UCSD-AML1 (cell line): ENCODE data around the gene ENTPD3.
"Not testable (repeated sequence)": the region's sequence is repeated elsewhere in the genome, so short reads cannot be mapped to it uniquely, and the experiment has no call there.

Experiments
- DNase-seq: peaks from one replicate; lab custom pipeline; 2025; ENCODE audit not compliant: unreplicated experiment; lab: John Stamatoyannopoulos, UW

The ENTPD3 gene

DNA sequence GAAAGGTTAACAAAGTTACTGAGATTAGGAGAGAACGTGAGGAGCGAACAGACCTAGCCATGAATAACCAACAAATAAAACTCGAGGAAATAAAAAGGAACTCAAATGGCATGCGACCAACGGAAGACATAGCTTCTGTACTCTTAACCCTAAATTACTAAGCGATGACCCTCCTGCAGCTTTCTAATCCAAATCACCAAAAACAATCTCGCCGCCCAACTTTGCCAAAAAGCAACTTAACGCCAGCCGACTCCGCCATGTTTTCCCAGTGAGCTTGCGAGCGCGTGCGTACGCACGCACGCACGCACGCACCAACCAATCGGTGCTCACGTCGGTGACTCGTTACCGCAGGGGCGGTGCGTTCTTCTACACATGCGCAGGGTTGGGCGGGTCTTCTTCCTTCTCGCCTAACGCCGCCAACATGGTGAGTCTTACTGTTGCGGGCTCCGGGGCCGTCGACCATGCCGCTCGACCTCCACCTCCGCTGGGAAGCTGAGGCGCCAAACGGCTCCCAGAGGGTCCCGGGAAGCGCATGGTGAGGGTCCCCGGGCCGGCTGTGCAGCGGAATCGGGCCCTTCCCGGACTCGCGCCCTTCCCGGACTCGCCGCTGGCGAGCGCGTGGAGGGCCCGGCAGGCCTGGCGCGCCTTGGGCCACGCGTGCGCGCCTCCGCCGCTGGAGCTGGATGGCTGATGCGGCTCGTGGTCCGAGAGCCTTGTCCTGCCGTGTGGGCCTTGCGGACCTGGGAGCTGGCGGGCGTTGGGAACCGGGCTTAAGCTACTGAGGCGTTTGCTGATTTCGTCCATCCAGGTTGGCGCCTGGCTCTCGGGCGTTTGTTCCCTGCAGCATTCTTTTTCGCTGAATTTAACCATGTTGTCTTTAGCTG is 70.2 kb downstream of the ENTPD3 start, which contains the start of gene RPL14:
Gene RPL14, plus strand, starts transcription at position 400 of the 884 bp plus-strand sequence. Its CDS starts 133 bp downstream, at position 533.
- DNase-seq = peak; percentile 94

DNA sequence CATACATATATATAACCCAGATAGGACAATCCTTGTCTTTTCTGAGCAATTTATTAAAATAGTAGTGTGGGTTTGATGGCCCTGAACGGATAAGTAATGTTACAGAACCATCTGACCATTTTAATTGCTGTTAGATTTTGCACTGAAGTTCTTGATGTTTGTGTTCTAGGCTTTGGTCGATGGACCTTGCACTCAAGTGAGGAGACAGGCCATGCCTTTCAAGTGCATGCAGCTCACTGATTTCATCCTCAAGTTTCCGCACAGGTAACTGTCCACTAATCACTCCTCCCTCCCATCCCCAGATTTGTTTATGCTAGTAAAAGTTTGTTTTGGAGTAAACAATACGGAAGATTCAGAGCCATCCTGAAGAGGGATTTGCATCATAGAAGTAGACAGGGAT is 71.5 kb downstream of the ENTPD3 start:
- DNase-seq = no peak

DNA sequence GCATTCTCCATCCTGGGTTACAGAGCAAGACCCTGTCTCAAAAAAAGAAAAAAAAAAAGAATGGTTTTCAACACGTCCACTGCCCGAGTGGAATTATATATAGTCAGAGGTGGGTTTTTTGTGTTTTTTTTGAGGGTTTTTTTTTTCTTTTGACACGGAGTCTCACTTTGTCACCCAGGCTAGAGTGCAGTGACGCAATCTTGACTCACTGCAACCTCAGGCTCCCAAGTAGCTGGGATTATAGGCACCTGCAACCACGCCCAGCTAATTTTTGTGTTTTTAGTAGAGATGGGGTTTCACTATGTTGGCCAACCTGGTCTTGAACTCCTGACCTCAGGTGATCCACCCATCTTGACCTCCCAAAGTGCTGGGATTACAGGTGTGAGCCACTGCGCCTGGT is 73.5 kb downstream of the ENTPD3 start:
- not testable (repeated sequence) for DNase-seq

DNA sequence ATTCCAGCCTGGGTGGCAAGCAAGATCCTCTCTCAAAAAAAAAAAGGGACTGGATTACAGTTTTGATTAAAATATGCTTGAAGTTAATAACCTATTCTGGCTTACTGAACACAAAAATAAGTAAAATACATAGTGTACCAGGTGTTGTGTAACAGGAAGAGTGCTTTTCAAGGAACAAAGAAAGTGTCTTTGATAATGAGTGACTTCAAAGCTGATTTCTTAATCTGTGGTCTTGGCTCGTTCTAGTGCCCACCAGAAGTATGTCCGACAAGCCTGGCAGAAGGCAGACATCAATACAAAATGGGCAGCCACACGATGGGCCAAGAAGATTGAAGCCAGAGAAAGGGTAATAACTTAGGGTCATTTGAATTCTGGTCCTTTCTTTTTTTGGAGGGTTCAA is 74.2 kb downstream of the ENTPD3 start:
- no peak for DNase-seq

DNA sequence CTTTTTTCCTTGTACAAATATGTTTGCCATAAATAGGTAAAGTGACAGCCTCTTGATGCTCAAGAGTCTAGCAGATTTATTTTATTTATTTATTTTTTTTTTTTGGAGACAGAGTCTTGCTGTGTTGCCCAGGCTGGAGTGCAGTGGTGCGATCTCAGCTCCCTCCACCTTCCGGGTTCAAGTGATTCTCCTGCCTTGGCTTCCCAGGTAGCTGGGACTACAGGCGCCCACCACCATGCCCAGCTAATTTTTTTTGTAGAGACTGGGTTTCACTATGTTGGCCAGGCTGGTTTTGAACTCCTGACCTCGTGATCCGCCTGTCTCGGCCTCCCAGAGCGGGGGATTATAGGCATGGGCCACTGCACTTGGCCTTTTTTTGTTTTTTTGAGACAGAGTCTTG is 75.9 kb downstream of the ENTPD3 start:
- not testable (repeated sequence) for DNase-seq

DNA sequence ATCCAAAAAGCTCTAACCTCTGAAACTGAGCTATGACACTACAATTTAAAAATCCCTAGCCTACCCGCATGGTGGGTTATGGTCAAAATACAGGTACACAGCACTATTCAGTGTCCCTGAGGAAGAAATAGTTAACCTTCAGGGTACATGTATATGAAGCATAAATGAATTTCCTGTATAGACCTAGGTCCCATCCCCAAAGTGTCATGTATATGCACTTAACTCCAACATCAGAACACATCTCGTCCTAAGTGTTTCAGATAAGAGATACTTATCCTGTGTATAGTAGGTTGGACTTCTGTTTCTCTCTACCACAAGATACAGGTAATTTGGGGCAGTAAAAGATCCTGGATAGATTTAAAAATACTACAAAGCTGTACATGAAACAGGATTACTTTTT is 76.6 kb downstream of the ENTPD3 start:
- DNase-seq = no peak

DNA sequence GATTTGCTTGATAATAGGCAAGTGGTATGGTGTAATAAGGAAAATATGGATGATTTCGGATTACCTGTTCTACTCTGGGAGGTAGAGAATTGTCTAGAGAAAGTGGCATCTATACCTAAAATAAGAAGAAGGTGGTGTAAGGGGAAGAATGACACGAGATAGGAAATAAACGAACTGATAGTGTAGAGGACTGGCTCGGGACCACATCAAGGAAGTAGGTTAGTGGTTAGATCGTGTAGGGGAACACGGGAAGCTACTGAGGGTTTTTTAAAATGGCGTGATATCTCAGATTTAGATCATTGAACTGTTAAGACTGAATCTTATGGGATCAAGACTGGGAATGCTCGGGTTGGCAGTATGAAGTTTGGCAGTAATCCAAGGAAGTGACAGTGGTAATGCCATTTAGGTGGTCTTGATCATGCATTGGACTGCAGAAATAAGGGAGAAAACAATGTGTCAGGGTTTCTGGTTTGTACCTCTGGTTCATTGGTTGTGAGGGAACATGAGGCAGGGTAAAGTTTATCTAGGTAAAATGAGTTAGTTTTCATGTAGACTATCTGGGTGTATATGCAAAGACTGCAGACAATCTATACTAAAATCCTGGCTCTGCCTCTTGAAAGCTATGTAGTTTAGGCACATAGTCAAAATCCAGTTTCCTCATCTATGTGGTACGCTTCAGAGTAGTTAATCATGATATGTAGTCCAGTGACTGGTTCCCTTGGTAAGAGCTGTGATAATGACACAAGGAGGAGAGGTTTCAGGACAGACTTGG is 77.5 kb downstream of the ENTPD3 start:
- no peak for DNase-seq

DNA sequence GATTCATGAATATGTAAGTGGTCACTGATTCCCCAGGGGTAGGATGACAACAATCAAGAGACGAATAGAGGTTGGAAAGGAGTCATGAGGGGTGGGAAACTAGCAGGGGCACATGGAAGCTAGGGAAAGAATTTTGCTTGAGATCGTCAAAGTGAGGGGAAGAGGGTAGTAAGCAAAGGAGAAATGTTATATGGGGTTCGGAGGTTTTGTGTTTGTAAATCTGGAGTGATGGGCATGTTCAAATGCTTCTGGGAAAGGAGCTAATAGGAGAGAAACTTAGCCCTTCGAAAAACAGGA is 78.1 kb downstream of the ENTPD3 start:
- DNase-seq = no peak

DNA sequence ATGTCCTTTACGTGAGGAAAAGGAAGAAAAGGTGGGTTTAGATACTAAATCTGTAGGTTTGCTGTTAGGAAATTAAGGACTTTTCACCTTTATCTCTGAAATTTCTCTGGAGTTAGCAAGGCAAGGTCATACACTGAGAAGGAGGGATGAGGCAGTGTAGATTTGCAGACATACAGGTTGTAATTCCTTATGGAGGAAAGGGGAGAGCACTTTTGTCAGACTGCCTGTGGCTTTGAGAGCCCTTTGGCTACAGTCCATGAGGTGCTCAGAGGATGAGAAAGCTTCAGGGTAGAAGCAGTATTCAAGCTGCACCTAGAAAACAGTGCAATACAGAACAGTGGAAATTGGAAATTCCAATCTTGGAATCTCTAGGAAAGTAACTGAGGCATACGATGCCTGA is 78.5 kb downstream of the ENTPD3 start:
- DNase-seq = no peak

DNA sequence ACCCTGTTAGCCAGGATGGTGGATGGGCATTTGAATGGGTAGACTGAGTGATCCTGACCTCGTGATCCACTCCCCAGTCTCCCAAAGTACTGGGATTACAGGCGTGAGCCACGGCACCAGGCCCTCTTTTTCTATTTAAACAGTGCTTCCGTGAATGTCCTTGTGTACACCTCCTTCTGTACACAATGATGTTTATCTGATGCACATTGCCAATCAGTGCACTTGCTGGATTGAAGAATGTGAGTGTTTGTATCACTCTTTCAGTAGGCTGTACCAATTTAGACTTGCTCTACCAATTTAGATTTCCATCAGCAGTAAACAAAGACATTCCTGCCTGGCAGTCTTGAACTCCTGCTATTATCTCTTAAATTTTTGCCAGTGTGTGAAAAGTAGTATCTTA is 81.0 kb downstream of the ENTPD3 start:
- no peak for DNase-seq

DNA sequence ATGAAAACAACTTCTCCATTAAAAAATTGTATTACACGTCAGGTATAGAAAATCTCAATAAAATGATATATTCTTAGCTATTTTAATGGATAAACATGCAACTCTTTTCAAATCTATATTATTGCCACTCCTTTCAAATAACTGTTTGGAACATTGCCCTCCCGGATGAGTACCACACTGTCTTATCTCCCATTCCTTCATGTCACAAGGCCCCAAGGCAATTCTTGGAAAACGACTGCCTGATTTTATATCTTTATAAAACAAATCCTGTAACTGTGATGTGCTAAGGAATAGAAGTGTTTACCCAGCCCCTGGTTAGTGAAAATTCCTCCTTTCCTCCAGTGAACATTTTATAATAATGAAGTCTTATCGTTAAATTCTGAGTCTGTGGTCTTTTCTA is 83.7 kb downstream of the ENTPD3 start:
- DNase-seq = no peak

DNA sequence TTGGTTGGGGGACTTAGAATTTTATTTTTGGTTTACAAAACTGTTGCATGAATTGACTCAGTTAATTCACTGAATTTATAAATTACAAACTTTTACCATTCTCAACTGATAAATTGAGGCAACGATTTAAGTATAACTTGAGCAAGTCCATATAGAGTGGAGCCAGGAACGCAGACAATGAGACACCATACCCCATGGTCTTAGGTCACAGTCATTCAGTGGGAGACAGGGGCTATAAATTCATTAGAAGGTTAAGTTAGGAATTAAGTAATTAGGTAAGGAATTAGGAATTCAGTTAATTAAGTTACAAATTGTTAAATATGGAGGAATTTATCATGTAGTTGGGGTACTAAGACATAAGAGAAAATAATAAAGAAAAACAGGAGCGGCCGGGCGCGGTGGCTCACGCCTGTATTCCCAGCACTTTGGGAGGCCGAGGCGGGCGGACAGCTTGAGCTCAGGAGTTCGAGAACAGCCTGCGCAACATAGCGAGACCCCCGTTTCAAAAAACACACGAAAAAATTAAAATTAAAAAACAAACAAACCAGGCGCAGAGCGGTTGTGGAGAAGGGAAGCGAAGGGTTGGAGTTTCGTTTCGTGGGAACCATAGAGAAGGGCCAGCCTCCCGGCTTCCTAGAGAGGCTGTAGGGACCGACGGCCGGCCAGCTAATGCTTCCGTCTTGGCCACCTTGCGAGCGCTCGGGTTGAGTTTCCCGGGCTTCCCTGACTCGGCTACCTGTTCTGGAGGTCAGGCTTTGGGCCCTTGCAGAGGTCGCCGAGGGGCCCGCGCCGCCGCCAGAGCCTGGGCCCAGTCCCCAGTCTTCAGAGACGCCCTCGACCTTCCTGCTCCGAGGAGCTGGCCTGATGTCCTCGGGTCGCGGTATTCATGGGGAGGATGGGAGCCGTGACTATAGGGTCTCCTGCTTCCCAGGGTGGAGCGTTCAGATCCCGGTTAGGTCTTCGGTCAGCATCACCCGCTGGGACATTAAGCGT is 89.8 kb downstream of the ENTPD3 start, which contains the start of gene ZNF619:
Gene ZNF619, plus strand, starts transcription at position 645 of the 993 bp plus-strand sequence. CDS start 858 bp downstream, outside the sequence.
- peak; percentile 72 for DNase-seq

DNA sequence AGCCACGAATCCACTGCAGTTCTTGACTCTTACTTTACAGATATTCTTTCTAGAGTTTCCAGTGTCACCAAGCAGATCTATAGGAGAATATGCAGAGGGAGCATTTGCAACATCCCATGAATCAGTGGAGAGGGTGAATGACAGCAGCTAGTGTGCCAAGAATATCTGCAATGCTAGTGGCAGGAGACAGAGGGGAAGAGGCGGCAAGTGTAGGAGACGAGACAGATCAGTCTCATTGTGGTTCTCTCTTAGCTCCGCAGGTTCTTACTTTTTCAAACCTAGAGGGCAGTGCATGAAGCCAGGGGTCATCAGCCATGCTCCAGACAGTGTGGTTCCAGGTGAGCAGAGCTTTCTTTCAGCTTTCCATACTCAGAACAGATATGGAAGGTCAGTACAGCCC is 90.7 kb downstream of the ENTPD3 start:
- DNase-seq = no peak
